ENCODE results near the gene LRRC8D. TPM values are rescaled to one million over a fixed set of nuclear protein-coding genes. Genes with fewer than 3 reads are reported as not detected.

LRRC8D gene
- polyA plus RNA-seq, 4 donors: 36.8 to 42.2 (median 41.9) TPM

DNA sequence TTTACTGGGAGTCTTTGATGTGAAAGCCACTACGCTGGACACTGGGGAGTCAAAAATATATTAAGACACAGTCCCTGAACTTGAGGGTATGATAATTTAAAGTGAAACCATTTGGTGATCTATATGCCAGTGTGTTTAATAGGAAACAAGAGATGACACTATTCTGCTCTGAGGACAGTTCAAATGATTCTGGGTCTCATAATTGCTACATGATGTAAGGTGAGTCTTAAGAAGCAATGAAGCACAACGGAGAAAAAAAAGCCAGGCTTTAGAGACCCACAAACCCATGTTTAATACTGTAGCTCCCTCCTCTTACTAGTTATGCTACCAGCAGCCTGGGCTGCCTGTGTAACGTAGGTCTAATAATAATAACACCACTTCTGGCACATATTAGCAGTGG is 14.2 kb upstream of the LRRC8D start:
- DNase-seq (ENCODE audit: low read depth in 4 of 4, low spot score in 3 of 4): no peak

DNA sequence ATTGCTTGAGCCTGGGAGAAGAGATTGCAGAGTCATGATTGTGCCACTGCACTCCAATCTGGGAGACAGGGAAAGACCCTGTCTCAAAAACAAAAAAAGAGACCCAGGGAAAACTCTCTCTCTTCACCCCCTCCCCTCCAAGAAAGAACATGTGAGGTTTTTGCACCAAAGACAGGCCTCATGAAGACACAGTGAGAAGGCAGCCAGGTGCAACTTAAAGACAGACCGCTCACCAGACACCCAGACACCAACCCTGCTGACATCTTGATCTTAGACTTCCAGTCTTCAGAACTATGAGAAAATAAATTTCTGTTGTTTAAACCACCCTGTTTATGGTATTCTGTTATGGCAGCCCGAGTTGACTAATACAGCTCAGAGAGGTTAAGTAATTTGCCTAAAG is 13.3 kb upstream of the LRRC8D start:
- no peak for DNase-seq (ENCODE audit: low read depth in 4 of 4, low spot score in 3 of 4)

DNA sequence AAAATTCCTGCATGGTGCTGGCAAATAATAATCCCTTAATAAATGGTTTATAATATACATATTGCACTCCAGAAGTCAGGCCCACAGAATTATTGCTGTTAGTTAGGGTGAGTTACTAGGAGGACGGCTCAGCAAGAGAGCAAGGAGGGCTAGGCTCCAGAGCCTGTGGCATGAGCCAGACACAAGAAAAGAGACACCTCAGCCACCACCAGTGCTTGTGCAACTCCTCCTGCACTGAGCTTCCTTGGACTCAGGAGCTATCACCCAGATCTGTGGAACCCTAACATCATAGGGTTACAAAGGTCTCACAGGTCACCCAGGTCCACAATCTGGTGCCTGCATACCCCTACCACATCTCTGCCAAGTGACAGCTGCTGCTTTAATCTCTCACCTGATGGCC is 12.8 kb upstream of the LRRC8D start:
- no peak for DNase-seq (ENCODE audit: low read depth in 4 of 4, low spot score in 3 of 4)

DNA sequence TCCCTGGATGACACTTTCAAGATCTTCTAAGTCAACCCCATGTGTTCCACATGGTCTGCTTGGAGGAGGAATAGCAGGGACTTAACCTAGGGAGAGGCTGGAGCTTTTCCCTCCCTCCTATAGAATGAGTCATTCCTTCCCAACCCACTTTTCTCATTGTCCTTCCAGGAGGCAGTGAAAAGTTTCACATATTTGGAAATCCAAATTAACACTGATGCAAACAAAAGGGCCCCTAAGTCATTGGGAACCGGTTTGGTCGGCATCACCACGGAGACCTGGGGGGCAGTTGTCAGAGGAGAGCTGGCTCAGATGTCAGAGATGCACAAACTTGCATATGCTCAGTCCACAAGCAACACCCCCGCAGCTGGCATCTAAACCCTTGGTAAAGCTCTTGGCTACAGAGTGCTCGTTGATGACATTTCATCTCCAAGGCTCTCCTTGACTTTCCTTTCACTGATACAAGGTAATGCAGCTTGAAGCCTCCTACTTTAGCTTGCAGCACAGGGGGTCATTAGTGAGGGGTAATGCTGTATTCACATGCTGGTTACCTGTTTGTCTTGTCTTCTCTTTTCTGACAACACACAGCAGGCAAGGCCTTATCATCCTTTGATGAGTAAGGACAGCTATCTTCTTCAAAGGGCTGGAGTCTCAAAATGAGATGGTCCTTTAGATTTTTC is 12.3 kb upstream of the LRRC8D start:
- no peak for DNase-seq (ENCODE audit: low read depth in 4 of 4, low spot score in 3 of 4)

DNA sequence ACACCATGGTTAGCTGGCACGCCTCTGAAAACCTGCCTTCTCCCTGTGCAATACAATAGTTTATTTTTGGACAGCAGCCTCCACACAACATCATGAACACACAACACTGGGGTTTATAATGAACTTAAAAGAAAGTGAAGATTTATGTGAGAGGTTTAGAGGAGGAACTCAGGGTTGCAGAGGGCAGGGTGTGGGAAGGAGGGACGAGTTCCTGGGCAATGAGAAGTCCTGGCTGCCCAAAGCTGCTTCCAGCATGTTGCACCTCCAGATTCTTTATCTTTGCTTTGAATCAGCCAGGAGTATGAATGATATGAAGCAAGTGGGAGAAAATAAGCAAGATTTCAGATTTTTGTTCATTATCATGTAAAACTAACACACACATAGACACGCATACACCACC is 11.3 kb upstream of the LRRC8D start:
- no peak for DNase-seq (ENCODE audit: low read depth in 4 of 4, low spot score in 3 of 4)

DNA sequence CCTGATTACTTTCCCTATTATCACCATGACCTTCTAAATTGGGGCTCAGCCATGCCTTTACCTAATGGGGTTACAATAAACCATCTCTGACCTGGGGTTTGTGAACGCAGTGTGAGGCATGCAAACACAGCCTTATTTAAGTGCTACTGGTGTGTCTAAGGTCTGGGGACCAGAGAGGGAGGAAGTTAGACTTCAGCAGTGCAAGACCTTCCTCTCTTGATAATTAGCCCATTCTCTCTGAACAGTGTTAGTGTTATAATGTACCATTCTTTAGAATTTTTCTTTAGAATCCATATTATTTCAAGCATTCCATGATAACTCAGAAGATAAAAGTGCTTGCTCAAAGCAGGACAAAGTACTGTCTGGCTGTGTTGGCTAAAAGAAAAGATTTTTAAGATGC is 10.5 kb upstream of the LRRC8D start:
- DNase-seq (ENCODE audit: low read depth in 4 of 4, low spot score in 3 of 4): no peak

DNA sequence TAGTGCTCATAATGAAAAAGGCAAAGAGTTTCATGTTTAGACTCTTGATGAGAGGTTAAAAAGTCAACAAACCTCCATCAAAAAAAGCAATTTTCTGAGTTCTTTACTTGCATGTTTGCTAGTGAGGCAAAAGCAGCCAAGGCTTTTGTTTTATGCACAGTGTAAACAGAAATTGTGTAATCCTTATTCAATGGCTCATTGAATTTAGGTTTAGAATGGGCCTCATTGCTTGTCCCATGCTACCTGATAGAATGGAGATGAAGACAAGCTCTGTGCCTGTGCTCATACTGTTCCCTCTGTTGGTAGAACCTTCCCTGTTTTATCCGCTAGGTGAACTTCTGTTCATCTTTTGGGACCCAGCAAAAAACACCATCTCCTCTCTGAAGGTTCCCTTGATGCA is 10.0 kb upstream of the LRRC8D start:
- no peak for DNase-seq (ENCODE audit: low read depth in 4 of 4, low spot score in 3 of 4)

DNA sequence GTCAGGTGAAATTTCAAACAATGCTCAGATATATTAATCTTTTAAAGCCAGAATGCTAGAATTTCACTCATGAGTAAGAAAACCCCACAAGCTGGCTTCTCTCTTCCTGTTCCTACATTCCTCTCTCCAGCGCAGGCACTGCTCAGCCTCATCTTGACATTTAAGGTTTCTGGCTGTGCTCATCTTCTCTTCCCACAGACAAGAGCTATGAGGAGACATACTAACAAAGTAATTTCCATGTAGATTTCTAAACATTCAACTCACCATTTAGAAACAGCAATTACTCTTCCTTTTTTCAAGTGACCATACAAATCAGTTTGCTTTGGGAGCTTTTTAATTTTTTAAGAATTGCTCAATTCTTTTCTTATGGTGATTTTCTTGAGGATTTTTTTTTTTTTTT is 7.8 kb upstream of the LRRC8D start:
- no peak for DNase-seq (ENCODE audit: low read depth in 4 of 4, low spot score in 3 of 4)

DNA sequence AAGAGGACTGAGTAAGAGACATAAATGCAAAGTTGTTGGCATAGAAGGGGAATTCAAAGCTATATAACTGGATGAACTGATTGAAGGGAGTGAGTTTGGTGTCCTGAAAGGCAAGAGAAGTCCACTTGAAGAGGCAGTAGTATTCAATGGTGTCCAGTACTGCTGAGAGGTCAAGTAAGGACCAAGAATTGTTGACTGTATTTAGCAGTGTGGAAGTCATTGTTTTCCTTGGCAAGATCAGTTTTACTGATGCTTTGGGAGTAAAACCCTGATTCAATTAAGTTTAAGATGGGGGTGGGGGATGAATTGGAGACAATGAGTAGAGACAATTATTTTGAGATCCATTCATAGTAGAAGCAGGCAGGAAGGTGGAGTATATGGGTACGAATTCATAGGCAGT is 5.8 kb upstream of the LRRC8D start:
- DNase-seq (ENCODE audit: low read depth in 4 of 4, low spot score in 3 of 4): no peak

DNA sequence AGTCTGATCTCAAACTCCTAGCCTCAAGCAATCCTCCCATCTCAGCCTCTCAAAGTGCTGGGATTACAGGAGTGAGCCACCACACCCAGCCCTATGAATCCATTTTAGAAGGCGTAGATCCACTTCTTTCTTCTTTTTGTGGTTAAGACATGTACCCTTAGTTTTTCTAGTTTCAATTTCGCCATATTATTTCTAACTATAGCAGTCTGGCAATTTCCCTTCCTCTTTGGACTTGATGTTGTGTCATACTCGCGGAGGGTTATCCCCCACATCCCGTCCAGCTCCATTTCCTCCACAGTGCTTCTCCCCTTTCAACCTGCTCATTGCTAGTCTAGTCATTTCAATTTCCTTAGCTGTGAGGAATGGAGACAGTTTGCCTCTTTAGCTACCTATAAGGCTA is 5.2 kb upstream of the LRRC8D start:
- DNase-seq (ENCODE audit: low read depth in 4 of 4, low spot score in 3 of 4): no peak

DNA sequence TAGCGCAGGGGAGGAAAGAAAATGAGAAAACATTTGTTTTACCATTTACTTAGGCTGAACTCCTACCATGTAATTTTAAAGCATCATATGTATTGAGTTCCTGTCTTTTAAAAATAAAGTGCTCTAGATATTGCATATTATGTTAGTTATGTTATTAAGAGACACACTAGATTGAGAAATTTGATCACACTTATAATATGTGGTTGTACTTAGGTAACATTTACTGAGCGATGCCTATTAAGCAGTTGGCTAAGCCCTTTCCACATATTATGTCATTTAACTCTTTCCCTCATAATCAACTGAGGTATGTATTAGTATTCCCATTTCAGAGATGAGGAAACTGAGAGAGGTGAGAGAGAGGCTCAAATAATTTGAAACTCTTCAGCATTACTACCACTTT is 4.5 kb upstream of the LRRC8D start:
- no peak for DNase-seq (ENCODE audit: low read depth in 4 of 4, low spot score in 3 of 4)

DNA sequence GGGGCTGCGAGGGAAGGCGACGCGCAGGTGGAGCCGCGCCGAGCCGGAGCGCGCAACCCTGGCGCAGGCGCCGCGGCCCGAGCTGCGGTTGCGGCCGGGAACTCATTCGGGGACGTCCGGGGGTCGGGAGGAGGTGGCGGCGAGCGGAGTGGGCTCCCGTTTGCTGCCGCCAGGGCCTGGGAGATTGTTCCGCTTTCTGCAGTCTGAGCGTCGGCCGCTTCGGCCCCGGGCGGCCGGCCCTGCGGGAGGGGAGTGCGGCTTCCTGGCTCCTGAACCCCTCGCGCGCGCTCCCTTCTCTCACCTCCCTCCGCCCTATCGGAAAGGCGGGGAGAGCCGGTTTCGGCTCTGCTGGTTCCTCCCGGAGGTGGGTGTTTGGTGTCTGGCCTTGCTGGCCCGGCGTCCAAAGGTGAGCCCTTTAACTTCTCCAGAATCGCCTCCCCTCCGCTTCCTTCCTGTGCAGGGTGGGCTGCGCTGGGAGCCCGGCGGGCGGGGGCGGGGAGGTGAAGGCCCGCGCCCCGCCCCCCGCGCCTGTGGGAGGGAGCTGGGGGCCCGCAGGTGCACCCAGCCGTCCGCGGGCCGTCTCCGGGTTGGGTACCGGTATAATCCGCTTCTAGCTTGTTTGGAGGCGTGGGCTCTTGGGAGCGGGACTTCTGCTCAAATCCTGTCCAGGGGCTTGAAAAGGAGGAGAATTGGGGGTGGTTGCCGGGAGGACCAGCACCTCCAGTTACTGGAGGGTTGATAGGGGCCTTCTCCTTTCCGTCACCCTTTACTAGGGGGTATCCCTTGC is 683 bp downstream of the LRRC8D start:
- DNase-seq (ENCODE audit: low read depth in 4 of 4, low spot score in 3 of 4): peak in 2 of 4 donors; percentile 45 to 56

DNA sequence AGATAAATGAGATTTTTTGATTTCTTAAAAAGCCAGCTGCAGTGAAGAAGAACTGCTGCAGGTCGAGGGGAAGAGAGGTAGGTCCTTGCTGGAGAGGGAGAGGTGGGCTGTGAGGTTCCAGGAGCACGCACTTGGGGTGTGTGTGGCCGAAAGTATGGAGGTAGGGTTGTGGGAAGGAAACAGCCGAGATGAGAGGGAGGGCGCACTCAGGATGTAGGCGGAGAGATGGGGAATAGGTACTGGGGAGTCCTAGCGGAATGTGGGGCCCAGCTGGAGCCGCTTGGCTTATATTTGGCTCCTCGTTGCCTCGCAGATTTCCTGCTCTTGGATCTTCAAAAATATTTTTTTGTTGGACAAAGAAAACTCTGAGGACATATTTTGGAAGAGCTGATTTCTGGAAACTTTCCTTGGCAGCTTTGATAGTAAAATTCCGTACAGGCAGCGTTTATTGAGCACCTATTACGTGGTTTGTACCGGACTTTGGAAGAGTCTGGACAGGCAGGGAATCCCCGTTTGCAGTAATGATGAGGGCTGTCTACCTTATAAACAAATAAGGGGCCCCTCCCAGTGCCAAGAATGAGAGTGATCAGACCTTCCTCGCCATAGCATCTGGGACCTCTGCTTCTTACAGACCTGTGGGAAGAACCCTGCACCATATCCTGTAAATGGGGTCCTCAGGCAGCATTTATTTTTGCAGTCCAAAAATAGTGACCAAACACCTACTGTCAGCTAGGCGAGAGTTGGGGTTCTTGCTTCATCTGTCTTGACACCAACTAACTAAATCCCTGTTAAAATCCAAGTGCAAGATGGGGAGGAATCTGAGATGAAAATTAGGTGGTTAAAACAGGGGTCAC is 1.5 kb downstream of the LRRC8D start:
- DNase-seq (ENCODE audit: low read depth in 4 of 4, low spot score in 3 of 4): no peak

DNA sequence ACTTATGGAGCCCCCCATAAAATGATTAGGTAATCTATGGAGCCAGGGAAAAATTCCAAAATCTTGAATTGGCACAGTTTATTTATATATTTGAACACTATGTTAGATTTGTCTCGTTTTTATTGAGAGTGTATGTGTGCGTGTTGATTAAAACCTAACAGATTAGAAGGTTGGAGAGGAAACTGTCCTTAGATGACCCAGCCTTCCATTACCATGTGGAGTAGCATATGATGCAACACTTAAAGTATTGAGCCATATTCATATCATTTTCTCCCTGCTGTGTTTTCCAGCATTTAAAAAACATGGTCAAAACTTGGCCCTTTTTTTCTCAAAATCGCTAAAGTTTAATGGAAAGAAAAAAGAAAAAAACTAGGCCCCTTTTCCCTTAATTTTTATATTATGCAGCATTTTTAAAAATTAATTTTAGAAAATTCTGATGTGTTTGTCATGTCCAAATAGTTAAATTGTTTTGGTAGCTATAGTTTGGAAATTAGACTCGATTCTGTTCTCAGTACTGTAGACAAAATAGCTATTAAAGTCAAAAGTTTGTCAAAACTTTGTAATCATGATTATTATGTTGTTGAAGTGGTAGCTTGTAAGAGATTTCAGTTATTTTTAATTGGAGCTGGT is 2.3 kb downstream of the LRRC8D start:
- no peak for DNase-seq (ENCODE audit: low read depth in 4 of 4, low spot score in 3 of 4)

DNA sequence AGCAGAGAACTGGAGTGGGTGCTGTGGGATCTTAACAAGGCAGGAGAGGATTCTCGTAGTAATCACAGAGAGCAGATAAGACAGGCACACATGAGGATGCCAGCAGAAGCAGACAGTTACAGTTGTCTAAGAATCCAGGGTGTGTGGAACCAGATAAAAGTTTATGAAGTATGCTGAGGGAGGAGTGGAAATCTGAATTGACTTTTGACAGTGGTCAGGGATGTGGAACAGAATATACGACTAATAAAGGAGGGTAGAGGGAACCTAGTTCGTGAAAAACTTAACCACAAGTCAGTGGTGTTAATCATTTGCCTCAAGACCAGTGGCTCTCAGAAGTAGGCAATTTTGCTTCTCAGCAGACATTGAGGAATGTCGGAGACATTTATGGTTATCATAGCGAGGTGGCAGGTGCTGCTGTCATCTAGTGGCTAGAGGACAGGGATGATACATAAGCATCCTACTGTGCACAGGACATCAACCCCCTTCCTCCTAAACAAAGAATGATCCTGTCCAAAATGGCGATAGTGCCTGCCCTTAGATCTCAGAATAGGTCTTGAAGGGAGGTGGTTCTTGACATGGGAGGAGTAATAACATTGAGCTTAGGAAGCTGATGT is 3.0 kb downstream of the LRRC8D start:
- no peak for DNase-seq (ENCODE audit: low read depth in 4 of 4, low spot score in 3 of 4)

DNA sequence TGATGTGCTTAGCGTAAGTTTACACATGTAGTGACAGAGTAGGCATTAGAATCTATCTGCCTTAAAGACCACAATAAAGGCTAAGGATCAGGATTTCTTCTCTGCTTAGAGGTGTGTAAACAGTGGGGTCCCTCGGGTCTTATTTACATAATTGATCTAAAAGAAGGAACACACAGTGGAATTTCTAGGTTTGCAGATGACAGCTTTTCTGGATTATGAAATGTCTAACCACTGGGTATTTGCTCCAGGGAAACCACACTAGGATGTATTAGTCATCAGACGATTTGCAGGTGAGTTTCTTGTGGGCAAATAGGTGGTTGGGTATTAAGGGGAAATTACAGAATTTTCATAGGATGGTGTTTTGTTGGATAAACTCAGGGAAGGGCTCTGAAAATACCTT is 5.8 kb downstream of the LRRC8D start:
- no peak for DNase-seq (ENCODE audit: low read depth in 4 of 4, low spot score in 3 of 4)

DNA sequence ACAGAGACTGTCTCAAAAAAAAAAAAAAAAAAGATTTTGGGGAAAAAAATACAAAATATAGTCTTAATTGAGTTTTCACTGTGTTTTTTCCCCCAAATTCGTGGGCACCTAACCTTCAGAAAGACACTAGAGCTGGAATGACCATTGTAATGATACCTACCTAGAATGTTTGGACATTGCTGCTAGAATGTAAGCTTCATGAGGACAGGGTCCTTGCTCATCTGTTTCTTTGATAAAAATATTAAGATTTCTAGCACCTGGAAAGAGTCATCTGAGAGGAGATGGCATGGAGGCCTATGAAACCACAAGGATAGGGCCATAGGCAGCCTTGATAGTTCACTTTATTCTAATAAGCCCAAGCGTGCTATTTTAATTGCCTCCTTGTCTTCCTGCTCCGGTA is 6.5 kb downstream of the LRRC8D start:
- no peak for DNase-seq (ENCODE audit: low read depth in 4 of 4, low spot score in 3 of 4)

DNA sequence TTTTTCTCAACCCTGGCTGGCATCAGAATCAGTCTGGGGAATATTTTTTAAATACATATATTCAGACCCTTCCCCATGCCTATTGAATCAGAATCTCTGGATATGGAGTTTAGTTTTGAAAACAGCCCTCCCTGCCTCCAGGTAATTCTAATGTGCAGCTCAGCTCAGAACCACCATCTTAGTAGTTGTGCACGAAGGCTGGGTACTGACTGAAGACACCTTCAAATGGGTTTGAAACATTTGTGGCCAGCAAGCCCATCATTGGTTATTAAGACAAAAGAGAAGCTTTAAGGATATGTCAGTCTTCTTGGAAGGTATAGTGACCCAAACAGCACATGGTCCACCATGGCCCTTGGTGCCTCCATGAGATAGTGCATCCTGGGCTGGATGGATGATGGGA is 7.1 kb downstream of the LRRC8D start:
- no peak for DNase-seq (ENCODE audit: low read depth in 4 of 4, low spot score in 3 of 4)

DNA sequence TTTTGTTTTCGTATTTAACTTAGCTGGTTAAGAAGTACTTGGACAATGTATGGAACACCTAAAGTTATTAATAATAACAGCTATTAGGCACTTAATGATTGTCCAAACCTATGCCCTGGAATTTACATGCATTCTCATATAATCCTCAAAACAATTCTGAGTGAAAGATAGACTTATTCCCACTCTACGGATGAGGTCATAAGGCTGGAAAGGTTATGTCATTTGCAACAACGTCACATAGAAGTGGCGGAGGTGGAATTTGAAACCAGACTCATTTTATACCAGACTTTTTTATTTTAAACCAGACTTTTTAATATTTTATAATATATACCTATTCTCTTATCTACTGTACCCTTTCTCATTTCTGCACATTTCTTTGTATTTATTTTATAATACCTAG is 8.4 kb downstream of the LRRC8D start:
- DNase-seq (ENCODE audit: low read depth in 4 of 4, low spot score in 3 of 4): no peak

DNA sequence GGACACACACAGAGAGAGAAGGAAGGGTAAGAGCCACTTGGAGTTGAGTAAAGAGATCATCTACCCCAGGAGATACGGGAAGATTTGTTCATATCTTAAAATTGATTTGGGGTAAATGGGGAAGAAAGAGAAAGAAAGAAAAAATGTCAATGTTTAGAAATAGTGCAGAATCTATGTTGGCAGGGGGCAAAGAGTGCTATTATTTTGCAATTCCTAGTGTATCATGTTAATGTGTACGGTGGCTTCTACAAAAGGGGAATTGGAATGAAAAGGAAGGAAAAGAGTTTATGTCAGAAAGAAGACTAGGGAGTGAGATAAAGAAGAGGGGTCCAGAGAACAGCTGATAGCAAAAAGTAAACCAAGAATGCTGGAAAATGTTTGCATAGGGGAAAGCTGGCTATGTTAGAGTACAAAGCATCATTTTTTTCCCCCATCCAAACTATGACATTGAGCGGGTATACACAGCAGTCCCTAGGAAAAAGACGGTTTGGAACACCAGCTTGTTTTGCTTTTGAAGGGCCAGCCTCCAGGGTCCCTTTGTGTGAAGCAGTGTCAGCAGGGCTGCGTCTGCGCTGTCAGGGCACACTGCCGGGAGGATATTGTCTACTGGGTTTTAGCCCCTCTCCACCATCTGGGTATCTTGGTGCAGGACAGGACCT is 10.8 kb downstream of the LRRC8D start:
- DNase-seq (ENCODE audit: low read depth in 4 of 4, low spot score in 3 of 4): no peak
